ENCODE results near the gene MOB3A. TPM values are rescaled to one million over a fixed set of nuclear protein-coding genes. Genes with fewer than 3 reads are reported as not detected.
"Not testable (repeated sequence)": the region's sequence is repeated elsewhere in the genome, so short reads cannot be mapped to it uniquely, and the experiment has no call there.

Gene MOB3A
- total RNA-seq, 4 donors from 2014 or later = 18.7 to 74.2 (median 46.1) TPM

DNA sequence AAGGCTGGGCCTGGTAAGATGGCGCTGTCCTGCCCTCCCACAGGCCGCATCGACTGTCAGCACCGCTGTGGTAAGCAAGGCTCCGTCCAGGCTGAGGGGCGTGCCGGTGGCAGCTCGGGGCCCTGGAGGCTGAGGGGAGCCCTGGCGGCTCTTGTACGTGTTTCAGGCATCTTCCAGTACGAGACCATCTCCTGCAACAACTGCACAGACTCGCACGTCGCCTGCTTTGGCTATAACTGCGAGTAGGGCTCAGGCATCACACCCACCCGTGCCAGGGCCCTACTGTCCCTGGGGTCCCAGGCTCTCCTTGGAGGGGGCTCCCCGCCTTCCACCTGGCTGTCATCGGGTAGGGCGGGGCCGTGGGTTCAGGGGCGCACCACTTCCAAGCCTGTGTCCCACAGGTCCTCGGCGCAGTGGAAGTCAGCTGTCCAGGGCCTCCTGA, 1.8 kb upstream of the MOB3A start:
- in situ Hi-C loops (cut with MboI; ENCODE audit: low pct_ligation_motif_present in 1 of 4, low pct_unique_long_range_greater_than_20kb in 1 of 4, low sequenced_read_pairs in 3 of 4) (no loop called here), intact Hi-C loops (cut with DNase I; ENCODE audit: low total_unique reads) (no loop called here)
- TF ChIP-seq POLR2A (IDR thresholded peaks at IDR 0.05) = no peak
- no peak for TF ChIP-seq POLR2AphosphoS5 (IDR thresholded peaks at IDR 0.05)
- TF ChIP-seq EP300 (IDR thresholded peaks at IDR 0.05; ENCODE audit: low read depth) = no peak
- TF ChIP-seq, protein P1, sequence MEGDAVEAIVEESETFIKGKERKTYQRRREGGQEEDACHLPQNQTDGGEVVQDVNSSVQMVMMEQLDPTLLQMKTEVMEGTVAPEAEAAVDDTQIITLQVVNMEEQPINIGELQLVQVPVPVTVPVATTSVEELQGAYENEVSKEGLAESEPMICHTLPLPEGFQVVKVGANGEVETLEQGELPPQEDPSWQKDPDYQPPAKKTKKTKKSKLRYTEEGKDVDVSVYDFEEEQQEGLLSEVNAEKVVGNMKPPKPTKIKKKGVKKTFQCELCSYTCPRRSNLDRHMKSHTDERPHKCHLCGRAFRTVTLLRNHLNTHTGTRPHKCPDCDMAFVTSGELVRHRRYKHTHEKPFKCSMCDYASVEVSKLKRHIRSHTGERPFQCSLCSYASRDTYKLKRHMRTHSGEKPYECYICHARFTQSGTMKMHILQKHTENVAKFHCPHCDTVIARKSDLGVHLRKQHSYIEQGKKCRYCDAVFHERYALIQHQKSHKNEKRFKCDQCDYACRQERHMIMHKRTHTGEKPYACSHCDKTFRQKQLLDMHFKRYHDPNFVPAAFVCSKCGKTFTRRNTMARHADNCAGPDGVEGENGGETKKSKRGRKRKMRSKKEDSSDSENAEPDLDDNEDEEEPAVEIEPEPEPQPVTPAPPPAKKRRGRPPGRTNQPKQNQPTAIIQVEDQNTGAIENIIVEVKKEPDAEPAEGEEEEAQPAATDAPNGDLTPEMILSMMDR (IDR thresholded peaks at IDR 0.05) = no peak
- no peaks in the 10 kb centered on the region for H3K27me3 ChIP-seq
- no peak for DNase-seq
- WGBS, 2 donors (ENCODE audit: low coverage in 1 of 2) = 89% methylated on average over 18 of the region's 23 CpGs; no CpG with 5 or more reads in 1 of the 2 donors
- no peak overlapping the region for H3K4me3 ChIP-seq
- H3K4me1 ChIP-seq = peaks cover 6 to 37% (median 35%) of the 10 kb centered on the region in 4 donors
- no peaks in the 10 kb centered on the region for H3K9me3 ChIP-seq
- peak overlapping the region in 1 of 4 donors; percentile 83 for H3K27ac ChIP-seq
- H3K36me3 ChIP-seq = peaks cover 0 to 17% (median 7%) of the 10 kb centered on the region in 4 donors

DNA sequence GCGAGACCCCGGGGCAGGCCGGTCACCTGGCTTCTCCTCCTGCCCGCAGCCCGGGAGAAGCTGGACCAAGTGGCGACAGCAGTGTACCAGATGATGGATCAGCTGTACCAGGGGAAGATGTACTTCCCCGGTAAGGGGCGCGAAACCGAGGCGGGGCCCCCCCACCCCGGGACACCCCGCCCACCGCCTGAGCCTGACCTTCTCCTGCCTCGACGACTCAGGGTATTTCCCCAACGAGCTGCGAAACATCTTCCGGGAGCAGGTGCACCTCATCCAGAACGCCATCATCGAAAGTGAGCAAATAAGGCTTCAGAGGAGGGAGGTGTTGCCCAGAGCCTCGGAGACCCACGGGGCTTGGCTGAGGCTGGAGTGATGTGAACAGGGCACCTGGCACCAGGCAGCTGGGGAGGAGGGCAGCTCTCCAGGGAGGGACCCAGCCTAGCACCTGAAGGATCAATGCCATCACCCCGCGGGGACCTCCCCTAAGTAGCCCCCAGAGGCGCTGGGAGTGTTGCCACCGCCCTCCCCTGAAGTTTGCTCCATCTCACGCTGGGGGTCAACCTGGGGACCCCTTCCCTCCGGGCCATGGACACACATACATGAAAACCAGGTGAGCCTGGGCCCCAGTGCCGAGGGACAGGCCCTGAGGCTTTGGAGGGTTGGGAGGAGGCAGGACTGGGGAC, 1.2 kb upstream of the MOB3A start:
- WGBS, 2 donors (ENCODE audit: low coverage in 1 of 2) = 14% methylated on average over 30 of the region's 30 CpGs; no CpG with 5 or more reads in 1 of the 2 donors
- H3K4me3 ChIP-seq = peak overlapping the region; percentile 23 to 47 (median 40)
- in situ Hi-C loops (cut with MboI; ENCODE audit: low pct_ligation_motif_present in 1 of 4, low pct_unique_long_range_greater_than_20kb in 1 of 4, low sequenced_read_pairs in 3 of 4) = no loop called here
- no peaks in the 10 kb centered on the region for H3K27me3 ChIP-seq
- peak; percentile 36 for DNase-seq
- H3K9me3 ChIP-seq = no peaks in the 10 kb centered on the region
- H3K4me1 ChIP-seq = peaks cover 6 to 41% (median 38%) of the 10 kb centered on the region in 4 donors
- intact Hi-C loops (cut with DNase I; ENCODE audit: low total_unique reads) = no loop called here
- H3K36me3 ChIP-seq = peaks cover 0 to 17% (median 6%) of the 10 kb centered on the region in 4 donors
- TF ChIP-seq POLR2A (IDR thresholded peaks at IDR 0.05) = peak; percentile 7
- TF ChIP-seq EP300 (IDR thresholded peaks at IDR 0.05; ENCODE audit: low read depth) = no peak
- TF ChIP-seq, protein P1 (IDR thresholded peaks at IDR 0.05) = no peak
- H3K27ac ChIP-seq = peak overlapping the region; percentile 68 to 85 (median 84)

DNA sequence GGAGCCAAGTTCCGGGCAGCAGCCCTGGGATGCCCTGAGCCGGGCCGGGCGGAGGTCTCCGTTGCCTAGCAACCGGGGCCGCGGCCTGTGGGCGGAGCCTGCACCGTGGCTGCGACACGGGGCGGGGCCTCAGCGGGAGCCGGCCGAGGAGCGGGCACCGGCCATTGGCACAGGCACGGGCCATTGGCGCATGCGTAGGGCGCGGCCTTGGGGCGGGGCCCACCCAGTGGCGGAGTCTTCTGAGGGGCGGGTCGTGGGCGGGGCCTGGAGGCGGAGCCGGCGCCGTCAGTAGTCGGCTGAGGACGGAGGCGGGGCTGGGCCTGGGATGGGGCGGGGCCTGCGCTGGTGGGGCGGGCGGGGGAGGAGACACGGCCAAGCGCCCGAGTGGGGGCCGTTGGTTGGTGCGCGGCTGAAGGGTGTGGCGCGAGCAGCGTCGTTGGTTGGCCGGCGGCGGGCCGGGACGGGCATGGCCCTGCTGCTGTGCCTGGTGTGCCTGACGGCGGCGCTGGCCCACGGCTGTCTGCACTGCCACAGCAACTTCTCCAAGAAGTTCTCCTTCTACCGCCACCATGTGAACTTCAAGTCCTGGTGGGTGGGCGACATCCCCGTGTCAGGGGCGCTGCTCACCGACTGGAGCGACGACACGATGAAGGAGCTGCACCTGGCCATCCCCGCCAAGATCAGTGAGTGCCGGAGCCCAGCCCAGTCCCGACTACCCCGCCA, 515 bp upstream of the MOB3A start, which contains the start of gene IZUMO4:
Gene IZUMO4, plus strand, starts transcription at position 436 of the 723 bp plus-strand sequence. Its CDS starts 31 bp downstream, at position 467.
- in situ Hi-C loops (cut with MboI; ENCODE audit: low pct_ligation_motif_present in 1 of 4, low pct_unique_long_range_greater_than_20kb in 1 of 4, low sequenced_read_pairs in 3 of 4) = no loop called here

DNA sequence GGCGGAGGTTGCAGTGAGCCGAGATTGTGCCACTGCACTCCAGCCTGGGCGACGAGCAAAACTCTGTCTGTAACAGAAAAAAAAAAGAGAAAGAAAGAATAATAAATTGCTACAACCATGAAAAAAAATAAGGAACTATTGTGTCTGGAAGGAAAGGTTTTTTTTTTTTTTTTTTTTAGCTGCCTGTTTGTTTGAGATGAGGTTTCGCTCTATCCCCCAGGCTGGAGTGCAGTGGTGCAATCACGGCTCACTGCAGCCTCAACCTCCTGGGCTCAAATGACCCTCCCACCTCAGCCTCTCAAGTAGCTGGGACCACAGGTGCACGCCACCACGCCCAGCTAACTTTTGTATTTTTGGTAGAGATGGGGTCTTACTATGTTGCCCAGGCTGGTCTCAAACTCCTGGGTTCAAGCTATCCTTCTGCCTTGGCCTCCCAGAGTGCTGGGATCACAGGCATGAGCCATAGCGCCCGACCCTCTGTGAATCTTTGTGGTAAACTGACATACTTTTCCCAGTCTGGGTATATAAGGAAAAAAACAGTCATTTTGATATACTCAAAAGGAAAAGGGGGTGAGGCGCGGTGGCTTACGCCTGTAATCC, 4.1 kb downstream of the MOB3A start:
- H3K36me3 ChIP-seq; intact Hi-C loops (cut with DNase I; ENCODE audit: low total_unique reads); in situ Hi-C loops (cut with MboI; ENCODE audit: low pct_ligation_motif_present in 1 of 4, low pct_unique_long_range_greater_than_20kb in 1 of 4, low sequenced_read_pairs in 3 of 4); DNase-seq; H3K4me3 ChIP-seq; H3K9me3 ChIP-seq; H3K27me3 ChIP-seq: not testable (repeated sequence)
- WGBS, 2 donors (ENCODE audit: low coverage in 1 of 2) = 88 to 94% methylated on average over 13 of the region's 13 CpGs
- H3K4me1 ChIP-seq = peaks cover 6 to 81% (median 57%) of the 10 kb centered on the region in 4 donors
- H3K27ac ChIP-seq = peak overlapping the region; percentile 94 to 99 (median 98)

More for the DNA sequence above, 515 bp upstream of the MOB3A start, which contains the start of gene IZUMO4:
- H3K9me3 ChIP-seq = no peaks in the 10 kb centered on the region
- H3K4me1 ChIP-seq = peaks cover 6 to 48% (median 41%) of the 10 kb centered on the region in 4 donors
- peak within 1 kb of the TSS; percentile 66 to 73 (median 70) for H3K4me3 ChIP-seq
- DNase-seq = peak; percentile 100
- H3K27me3 ChIP-seq = no peaks in the 10 kb centered on the region
- H3K27ac ChIP-seq = peak within 1 kb of the TSS; percentile 94 to 99 (median 98)
- TF ChIP-seq POLR2AphosphoS5 (IDR thresholded peaks at IDR 0.05) (peak; percentile 35 to 63 (median 62)), EP300 (IDR thresholded peaks at IDR 0.05; ENCODE audit: low read depth) (no peak), POLR2A (IDR thresholded peaks at IDR 0.05) (peak; percentile 16)
- TF ChIP-seq, protein P1 (IDR thresholded peaks at IDR 0.05) = peak in 4 of 5 experiments; percentile 34 to 57 (median 43)
- H3K36me3 ChIP-seq = peaks cover 0 to 12% (median 3%) of the 10 kb centered on the region in 4 donors
- WGBS, 2 donors (ENCODE audit: low coverage in 1 of 2) = 0% methylated on average over 30 of the region's 70 CpGs; no CpG with 5 or more reads in 1 of the 2 donors
- intact Hi-C loops (cut with DNase I; ENCODE audit: low total_unique reads) = no loop called here

All from transverse colon (tissue), 4 donors.